ENCODE results near the gene JMJD8. TPM values are rescaled to one million over a fixed set of nuclear protein-coding genes. Genes with fewer than 3 reads are reported as not detected.

The JMJD8 gene
- total and polyA plus RNA-seq, 9 of the 15 experiments (the other 6 are each of a cell fraction or from before 2014, with no cell fraction given): 1.2 to 50.6 (median 29.3) TPM

GRCh38 chr16:641326-642188 is 42.6 kb downstream of the JMJD8 start, which contains the start of gene MCRIP2 (continued):
- TF ChIP-seq NR4A1 (CRISPR knock-in tag; IDR thresholded peaks at IDR 0.05) (0 out of 2 replicates have a peak, but pooled peaks have one; percentile 32), NR4A1 (tag; IDR thresholded peaks at IDR 0.05) (no peak), EGR1 (conservative IDR thresholded peaks at IDR 0.05) (peak; percentile 88), ZFPM2 (CRISPR knock-in tag; IDR thresholded peaks at IDR 0.05) (no peak), TAF9B (IDR thresholded peaks at IDR 0.05; ENCODE audit: partially characterized antibody) (no peak), CREB3L1 (IDR thresholded peaks at IDR 0.05; ENCODE audit: borderline replicate concordance, low read depth) (peak; percentile 27; the same call in 1 of the 2 replicates), MYBL2 (IDR thresholded peaks at IDR 0.05; ENCODE audit: low read depth) (no peak), MYBL2 (CRISPR knock-in tag; IDR thresholded peaks at IDR 0.05; ENCODE audit: borderline replicate concordance) (no peak), PHB2 (IDR thresholded peaks at IDR 0.05; ENCODE audit: low read depth) (no peak), MAZ (CRISPR knock-in tag; conservative IDR thresholded peaks at IDR 0.05 in 1 of 2, IDR thresholded peaks at IDR 0.05 in 1 of 2) (peak; percentile 57 to 70; a peak in 3 of 4 replicates), EHMT2 (IDR thresholded peaks at IDR 0.05) (no peak), MBD2 (IDR thresholded peaks at IDR 0.05; ENCODE audit: borderline replicate concordance, low read depth) (no peak; the same call in 1 of the 2 replicates), NR2C1 (IDR thresholded peaks at IDR 0.05) (no peak), NR2C1 (tag; IDR thresholded peaks at IDR 0.05) (no peak), ZNF785 (CRISPR knock-in tag; IDR thresholded peaks at IDR 0.05) (no peak), SMARCE1 (IDR thresholded peaks at IDR 0.05) (no peak), E2F6 (IDR thresholded peaks at IDR 0.05; ENCODE audit: borderline replicate concordance in 1 of 2, extremely low read depth in 1 of 2, insufficient read depth in 1 of 2, insufficient read length in 1 of 2, low read depth in 1 of 2, low read length in 1 of 2, poor library complexity in 1 of 2, severe bottlenecking in 1 of 2) (peak; percentile 59 to 82), STAG1 (CRISPR knock-in tag; IDR thresholded peaks at IDR 0.05; ENCODE audit: borderline replicate concordance) (no peak), FOXM1 (IDR thresholded peaks at IDR 0.05; ENCODE audit: low read depth) (no peak), FOXM1 (CRISPR knock-in tag; IDR thresholded peaks at IDR 0.05; ENCODE audit: low read depth) (peak; percentile 78; the same call in 1 of the 2 replicates), AFF4 (CRISPR knock-in tag; IDR thresholded peaks at IDR 0.05) (no peak), POLR2B (IDR thresholded peaks at IDR 0.05; ENCODE audit: low read depth, partially characterized antibody) (peak; percentile 63)

Data from K562 (cell line).